DMS 273 (cell line): ENCODE results near the gene PRMT5.
"Not testable (repeated sequence)": the region's sequence is repeated elsewhere in the genome, so short reads cannot be mapped to it uniquely, and the experiment has no call there.

Source experiments
- DNase-seq: peaks from one replicate; lab custom pipeline; 2025; ENCODE audit not compliant: unreplicated experiment; lab: John Stamatoyannopoulos, UW

The PRMT5 gene

GRCh38 chr14:22929104-22929960, at the start of gene PRMT5:
Gene PRMT5 (minus strand): TSS chr14:22929376. CDS start chr14:22929361, 15 bp downstream.
- DNase-seq: peak; percentile 99

- DNase-seq: peak; percentile 62
Observed at GRCh38 chr14:22978487-22978837, 49.3 kb upstream of the PRMT5 start.

DNA sequence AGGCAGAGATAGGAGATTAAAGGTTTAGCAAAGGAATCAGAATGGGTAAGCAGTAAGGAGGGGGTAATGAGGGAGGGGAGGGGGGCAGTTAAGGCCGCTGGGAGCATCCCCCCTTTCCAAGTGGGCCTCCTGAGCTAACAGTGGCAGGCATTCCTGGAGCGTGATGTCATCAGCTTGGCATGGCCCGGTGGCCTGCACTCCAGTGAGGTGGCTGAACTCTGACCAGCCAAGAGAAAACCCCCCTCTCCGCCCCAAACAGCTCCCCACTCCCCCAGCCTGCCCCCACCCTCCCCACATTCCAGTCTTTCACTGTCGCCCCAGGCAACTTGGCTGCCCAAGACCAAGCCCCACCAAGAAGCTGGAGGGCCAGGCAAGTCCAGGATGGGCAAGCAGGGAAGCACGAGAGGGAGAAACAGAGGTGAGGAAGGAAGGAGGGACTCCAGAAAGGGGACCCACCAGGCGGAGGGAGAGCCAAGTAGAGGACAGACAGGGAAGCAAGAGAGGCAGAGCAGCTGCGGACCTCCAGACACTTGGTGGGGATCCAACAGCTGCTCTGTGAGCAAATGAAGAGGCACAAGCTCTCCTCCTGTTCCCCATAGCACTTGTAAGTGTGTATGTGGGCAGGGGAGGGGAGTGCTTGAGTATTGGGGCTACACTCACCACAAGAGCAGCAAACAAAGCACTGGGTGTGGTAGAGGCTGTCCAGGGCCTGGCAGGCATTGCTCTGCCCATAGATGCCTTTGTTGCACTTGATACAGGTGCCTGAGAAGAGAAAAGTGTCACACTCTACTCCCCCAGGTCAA, 48.7 kb upstream of the PRMT5 start:
- peak; percentile 82 for DNase-seq

- DNase-seq: no peak
Observed at GRCh38 chr14:22977434-22977683, 48.2 kb upstream of the PRMT5 start.

- DNase-seq: peak; percentile 66
Observed at GRCh38 chr14:22976620-22977433, 47.7 kb upstream of the PRMT5 start.

DNA sequence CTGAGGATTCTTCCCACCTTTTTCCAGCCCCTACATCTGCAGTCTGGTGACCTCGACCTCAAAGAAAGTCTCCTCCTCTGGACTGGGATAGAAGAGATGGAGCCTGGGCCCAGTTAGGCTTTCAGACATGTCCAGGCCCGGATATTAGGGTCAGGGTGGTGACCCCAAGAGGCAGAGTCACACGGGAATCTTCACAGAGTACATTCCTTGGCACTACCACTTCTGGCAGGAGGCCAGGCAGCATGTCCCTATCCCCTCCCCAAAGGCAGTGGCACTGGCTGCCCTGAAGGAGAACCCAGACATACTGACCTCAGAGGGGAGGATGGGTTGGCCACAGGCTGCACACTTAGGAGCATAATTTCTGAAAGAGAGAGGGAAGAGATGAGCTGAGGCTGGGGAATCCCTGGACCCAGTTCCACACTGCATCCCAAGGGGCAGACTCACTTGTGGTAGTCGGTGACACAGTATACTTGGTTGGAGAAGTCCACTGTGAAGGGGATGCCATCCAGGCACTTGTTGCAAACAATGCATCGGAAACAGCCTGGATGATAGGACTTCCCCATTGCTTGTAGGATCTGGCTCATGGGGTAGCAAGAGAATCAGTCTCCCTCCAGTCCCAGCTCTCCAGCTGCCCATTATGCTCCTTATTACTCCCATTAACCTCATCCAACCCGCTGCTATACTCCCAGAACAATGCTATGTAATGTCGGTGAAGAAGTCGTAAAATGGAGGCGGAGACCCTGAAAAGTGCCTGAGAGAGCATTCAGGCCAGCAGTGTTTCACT, 45.5 kb upstream of the PRMT5 start:
- DNase-seq: no peak

DNA sequence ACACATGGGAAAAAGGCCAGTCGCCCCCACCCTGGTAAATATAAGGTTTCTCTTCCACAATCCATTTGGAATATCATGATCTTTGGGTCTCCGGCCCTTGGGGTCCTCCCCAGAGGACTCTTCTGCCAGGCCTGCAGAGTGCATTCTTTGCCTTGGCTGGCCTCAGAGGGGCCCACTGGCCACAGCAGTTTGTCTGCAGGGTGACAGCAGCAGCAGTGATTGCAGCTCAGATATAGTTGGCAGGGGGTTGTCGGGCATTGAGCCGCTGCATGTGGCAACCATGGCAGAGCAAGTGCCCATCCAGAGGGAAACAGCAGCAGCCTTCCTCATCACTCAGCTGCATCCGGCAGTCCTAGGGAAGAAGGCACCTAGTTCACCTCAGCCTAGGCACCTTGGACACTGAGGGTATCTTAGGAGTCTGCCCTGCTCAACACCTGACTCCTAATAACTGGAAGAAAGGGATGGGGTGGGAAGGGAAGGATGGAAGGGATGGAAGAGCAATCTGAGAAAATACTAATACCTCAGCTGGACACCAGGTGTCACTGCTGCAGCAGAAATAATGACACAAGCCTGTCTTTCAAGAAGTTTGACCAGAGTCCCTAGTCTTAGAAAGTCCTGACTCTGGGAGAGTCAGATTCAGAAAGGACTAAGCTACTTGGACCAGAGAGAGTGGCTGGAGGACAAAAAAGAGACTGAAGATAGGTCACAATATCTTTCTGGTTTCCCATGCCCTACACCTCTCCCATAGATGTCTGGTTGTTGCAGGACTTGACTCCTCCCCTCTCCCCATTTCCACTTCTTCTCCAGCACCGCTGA, 44.2 kb upstream of the PRMT5 start:
- DNase-seq: peak; percentile 75

- DNase-seq: no peak
Observed at GRCh38 chr14:22972313-22972930, 43.2 kb upstream of the PRMT5 start.

GRCh38 chr14:22971152-22971551, 42.0 kb upstream of the PRMT5 start:
- DNase-seq: no peak

- no peak for DNase-seq
Observed at GRCh38 chr14:22966783-22967269, 37.6 kb upstream of the PRMT5 start.

DNA sequence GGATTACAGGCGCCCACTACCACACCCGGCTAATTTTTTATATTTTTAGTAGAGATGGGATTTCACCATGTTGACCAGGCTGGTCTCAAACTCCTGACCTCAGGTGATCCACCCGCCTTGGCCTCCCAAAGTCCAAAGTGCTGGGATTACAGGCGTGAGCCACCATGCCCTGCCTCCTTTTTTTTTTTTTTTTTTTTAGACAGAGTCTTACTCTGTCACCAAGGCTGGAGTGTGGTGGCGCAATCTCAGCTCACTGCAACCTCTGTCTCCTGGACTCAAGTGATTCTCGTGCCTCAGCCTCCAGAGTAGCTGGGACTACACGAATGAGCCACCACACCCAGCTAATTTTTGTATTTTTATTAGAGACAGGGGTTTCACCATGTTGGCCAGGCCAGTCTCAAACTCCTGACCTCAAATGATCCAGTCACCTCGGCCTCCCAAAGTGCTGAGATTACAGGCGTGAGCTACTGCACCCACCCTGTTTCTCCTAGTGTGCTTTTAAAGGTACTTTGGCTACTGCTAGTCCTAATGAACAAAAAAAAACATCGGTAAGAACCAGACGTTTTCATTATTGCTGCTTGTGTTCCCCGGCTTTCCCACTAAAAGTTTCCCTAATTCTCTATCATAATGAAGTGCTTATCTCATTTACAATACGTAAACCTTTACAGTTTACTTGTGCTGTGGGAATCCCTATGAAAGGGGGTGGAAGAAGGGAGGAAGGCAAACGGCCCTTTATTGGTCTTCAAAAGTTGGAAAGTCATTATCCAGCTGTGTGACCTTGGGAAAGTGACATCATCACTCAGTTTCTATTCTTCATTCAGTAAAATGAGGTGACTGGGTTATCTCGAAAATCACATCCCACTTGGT, 37.0 kb upstream of the PRMT5 start:
- DNase-seq: not testable (repeated sequence)

DNA sequence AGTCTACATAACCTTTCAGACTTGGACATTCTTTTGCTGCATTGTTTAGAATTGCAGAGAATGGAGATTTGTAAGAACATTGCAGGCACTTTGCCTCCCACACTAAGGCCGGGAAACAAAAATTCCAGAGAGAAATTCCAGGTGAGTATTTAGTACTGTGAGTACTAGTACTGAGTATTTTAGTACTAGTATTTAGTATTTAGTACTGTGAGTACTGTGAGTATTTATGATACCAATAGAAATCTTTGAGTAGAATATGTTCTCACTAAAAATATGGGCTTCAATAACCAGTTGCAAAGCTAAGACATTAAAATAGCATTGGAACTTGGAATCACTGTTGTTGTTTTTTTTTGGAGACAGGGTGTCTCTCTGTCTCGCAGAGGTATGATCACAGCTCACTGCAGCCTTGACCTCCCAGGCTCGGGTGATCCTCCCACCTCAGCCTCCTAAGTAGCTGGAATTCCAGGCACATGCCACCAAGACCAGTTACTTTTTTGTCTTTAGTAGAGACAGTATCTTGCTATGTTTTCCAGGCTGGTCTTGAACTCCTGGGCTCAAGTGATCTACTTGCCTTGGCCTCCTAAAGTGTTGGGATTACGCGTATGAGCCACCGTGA, 33.0 kb upstream of the PRMT5 start:
- no peak for DNase-seq

DNA sequence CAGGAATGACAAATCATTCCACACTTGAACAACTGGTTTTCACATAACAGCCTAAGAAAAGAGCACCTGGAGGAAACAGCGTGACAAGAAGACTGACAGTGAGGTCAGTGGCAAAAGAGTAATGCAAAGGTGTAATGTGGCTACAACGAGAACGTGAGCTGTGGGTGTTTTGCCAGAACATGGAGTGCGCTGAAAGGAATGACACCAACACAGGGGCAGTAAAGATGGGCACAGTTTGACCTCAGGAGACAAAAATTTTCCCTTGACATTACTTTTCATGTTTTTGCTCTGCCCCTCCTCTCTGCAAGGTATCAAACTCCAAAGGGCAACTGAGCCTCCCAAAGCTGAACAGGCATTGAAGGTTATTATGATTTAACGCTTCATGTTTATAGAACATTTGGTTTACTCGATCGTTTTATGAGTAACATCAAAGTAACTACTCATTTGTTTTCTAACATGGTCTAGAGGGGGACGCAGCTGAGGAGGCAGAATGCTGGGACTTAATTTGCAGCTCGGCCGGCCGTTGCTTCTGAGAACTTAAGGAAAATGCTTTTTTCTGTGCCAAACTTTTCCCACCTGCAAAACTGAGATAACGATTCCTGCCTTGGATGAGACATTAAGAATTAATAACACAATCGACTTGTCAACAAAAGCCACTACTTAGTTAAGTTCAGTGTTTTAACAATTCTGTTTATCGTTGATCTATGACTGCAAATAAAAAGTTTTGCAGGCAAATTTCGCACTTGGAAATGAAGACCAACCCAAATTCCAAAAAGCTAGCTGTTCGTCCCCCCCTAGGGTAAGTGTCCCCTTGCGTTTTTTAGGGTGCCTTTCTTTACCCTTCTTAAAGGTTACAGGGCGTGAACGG, 26.8 kb upstream of the PRMT5 start:
- no peak for DNase-seq

DNA sequence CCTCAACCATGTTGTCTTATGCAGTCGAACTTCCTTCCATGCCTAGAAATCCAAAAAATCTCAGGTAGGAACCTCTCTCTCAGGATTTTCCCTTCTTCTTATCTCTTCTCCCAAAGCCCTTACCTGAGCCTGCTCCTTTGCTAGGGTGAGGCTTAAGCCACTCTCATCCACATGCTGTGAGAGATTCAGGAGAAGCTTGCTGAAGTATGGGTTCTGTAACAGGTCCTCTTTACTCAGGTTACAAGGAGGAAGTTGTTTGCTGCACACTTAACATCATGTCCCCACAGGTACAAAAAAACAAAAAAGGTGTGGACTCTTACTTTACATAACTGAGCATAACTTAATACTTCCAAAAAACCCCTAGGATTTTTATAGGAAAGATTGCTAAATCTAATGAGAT, 23.2 kb upstream of the PRMT5 start:
- no peak for DNase-seq

- DNase-seq: not testable (repeated sequence)
Observed at GRCh38 chr14:22951795-22952194, 22.6 kb upstream of the PRMT5 start.

DNA sequence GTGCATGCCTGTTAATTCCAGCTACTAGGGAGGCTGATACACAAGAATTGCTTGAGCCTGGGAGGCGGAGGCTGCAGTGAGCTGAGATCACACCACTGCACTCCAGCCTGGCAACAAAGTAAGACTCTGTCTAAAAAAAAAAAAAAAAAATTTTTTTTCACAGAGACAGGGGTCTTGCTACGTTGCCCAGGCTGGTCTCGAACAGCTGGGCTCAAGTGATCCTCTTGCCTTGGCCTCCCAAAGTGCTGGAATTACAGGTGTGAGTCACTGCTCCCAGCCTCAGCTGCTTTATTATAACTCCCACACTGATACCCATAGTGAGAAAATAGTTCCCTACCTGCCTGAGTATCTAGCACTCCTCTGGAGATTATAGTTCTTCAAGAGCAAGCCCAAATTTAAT, 16.5 kb upstream of the PRMT5 start:
- DNase-seq: no peak

- DNase-seq: no peak
Observed at GRCh38 chr14:22939684-22940083, 10.5 kb upstream of the PRMT5 start.
